ENCODE measurements around the gene SGMS1.

Gene SGMS1

DNA sequence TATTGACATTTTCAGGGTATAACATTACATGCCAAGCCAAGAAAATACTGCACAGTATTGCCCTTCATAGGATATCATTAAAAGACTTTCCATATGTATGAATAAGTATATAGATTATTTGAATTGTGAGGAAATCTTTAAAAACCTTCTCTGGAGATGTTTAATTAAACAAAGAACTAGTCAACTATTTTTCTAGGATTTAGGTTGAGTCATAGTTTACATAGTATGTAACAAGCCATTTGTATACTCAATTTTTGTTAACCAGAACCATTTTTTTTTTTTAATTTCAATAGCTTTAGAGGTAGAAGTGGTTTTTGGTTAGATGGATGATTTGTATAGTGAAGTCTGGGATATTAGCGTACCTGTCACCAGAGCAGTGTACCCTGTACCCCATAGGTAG is 221.3 kb downstream of the SGMS1 start:
- TF ChIP-seq, protein P1, sequence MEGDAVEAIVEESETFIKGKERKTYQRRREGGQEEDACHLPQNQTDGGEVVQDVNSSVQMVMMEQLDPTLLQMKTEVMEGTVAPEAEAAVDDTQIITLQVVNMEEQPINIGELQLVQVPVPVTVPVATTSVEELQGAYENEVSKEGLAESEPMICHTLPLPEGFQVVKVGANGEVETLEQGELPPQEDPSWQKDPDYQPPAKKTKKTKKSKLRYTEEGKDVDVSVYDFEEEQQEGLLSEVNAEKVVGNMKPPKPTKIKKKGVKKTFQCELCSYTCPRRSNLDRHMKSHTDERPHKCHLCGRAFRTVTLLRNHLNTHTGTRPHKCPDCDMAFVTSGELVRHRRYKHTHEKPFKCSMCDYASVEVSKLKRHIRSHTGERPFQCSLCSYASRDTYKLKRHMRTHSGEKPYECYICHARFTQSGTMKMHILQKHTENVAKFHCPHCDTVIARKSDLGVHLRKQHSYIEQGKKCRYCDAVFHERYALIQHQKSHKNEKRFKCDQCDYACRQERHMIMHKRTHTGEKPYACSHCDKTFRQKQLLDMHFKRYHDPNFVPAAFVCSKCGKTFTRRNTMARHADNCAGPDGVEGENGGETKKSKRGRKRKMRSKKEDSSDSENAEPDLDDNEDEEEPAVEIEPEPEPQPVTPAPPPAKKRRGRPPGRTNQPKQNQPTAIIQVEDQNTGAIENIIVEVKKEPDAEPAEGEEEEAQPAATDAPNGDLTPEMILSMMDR (IDR thresholded peaks at IDR 0.05; ENCODE audit: borderline replicate concordance, control extremely low read depth, extremely low read depth, insufficient read depth, missing control alignments), result no peak
- DNase-seq (ENCODE audit: low spot score), result no peak
- in situ Hi-C loops (cut with MboI; ENCODE audit: low sequenced_read_pairs, unreplicated experiment), result no loop called here

DNA sequence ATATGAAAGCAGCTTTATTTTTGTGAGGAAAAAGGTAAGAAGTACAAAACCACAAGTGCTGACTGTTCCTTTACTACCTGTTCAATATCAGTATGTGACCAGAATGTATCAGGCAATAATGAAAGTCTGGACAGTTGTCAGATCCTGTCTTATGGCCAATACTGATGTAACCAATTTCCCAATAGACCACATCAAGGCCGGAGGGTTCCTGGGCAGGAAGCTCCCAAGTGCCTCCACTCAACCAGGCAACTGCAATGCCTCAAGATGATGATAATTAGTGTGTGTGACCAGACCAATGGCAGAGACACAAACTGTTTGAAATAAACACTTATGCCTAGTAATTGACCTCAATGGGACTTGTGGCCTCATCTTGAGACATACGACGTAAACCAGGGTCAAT is 223.1 kb downstream of the SGMS1 start:
- in situ Hi-C loops (cut with MboI; ENCODE audit: low sequenced_read_pairs, unreplicated experiment), result no loop called here
- TF ChIP-seq, protein P1 (IDR thresholded peaks at IDR 0.05; ENCODE audit: borderline replicate concordance, control extremely low read depth, extremely low read depth, insufficient read depth, missing control alignments), result no peak

DNA sequence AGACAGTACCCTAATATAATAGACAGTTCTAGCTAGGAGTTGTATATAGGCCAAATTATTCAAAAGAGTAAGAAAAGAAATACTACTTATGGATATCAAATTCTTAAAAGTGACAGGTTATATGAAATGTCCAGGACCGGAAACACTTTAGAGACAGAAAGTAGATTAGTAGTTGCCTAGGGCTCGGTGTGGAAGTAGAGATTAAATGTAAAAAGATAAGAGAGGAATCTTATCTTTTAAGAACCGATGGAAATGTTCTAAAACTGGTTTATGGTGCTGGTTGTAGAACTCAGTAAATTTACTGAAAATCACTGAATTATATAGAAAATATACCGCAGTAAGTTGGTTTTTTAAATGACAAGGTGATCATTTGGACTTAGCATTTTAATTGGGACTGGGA is 224.9 kb downstream of the SGMS1 start:
- no peak for DNase-seq (ENCODE audit: low spot score)
- in situ Hi-C loops (cut with MboI; ENCODE audit: low sequenced_read_pairs, unreplicated experiment), result no loop called here
- TF ChIP-seq, protein P1 (IDR thresholded peaks at IDR 0.05; ENCODE audit: borderline replicate concordance, control extremely low read depth, extremely low read depth, insufficient read depth, missing control alignments), result no peak

More for the DNA sequence above, 223.1 kb downstream of the SGMS1 start:
- no peak for DNase-seq (ENCODE audit: low spot score)

GRCh38 chr10:50398381-50398780 is 225.4 kb downstream of the SGMS1 start:
- TF ChIP-seq, protein P1 (IDR thresholded peaks at IDR 0.05; ENCODE audit: borderline replicate concordance, control extremely low read depth, extremely low read depth, insufficient read depth, missing control alignments), result no peak
- no peak for DNase-seq (ENCODE audit: low spot score)
- in situ Hi-C loops (cut with MboI; ENCODE audit: low sequenced_read_pairs, unreplicated experiment), result no loop called here

DNA sequence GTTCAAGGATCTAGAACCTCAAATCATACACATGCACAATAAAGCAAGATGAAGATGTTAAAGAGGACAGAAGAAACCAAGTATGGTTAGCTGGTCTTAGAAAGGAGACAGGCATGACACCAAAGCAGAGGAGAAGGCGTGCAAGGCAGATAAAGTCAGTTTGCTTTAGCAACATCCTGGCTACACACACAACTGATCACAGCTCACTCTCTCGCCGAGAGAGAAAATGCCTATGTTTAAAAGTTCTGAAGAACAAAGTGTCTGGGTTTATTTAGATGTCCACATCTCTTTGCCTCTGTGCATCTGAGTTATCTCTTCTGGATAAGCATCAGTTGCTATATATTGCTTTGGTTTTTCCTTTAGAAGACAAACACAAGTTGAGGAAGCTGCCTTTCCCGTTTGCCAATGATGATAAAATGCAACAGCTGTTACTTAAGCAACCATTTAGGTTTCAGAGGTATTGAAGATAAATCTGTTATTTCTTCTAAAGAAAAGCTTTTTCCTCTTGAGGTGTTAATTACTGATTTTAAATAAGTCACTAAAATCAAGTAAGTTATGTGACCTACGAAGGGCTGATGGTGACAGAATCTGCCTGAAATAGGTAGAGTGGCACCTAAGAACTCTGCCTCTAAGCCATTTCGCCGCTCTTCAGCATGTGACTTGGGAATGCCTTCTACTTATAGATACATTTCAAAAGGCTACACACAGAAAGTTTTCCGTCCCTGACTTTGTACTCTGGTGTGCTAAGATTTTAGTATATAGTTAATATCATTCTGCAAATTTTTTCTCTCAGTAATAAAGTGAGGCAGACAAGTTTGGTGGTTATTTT is 226.2 kb downstream of the SGMS1 start:
- TF ChIP-seq, protein P1 (IDR thresholded peaks at IDR 0.05; ENCODE audit: borderline replicate concordance, control extremely low read depth, extremely low read depth, insufficient read depth, missing control alignments), result no peak
- DNase-seq (ENCODE audit: low spot score), result no peak
- in situ Hi-C loops (cut with MboI; ENCODE audit: low sequenced_read_pairs, unreplicated experiment), result no loop called here

GRCh38 chr10:50396491-50397311 is 227.1 kb downstream of the SGMS1 start:
- TF ChIP-seq, protein P1 (IDR thresholded peaks at IDR 0.05; ENCODE audit: borderline replicate concordance, control extremely low read depth, extremely low read depth, insufficient read depth, missing control alignments), result no peak
- in situ Hi-C loops (cut with MboI; ENCODE audit: low sequenced_read_pairs, unreplicated experiment), result no loop called here

More at GRCh38 chr10:50396491-50397311, 227.1 kb downstream of the SGMS1 start:
- DNase-seq (ENCODE audit: low spot score), result peak; percentile 45

Measured in GM13976 (cell line).